Gastroesophageal sphincter (tissue), 4 donors: ENCODE measurements around the gene TRPM5. TPM values are rescaled to one million over a fixed set of nuclear protein-coding genes. Genes with fewer than 3 reads are reported as not detected.

Source experiments
- ATAC-seq: fragments of 150-250 bp; one replicate; pipeline ENCODE4 v1.9.1; 2016; ENCODE audit warnings: mild to moderate bottlenecking, moderate library complexity
- H3K27ac ChIP-seq, 4 donors: fragments of 200-600 bp; sonication (generic) in 3 of 4; 1 replicate in 3 of 4; 2 replicates in 1 of 4; pipeline ENCODE4 v1.5.1; 2016 to 2019
- H3K27me3 ChIP-seq: fragments of 200-600 bp; sonication (generic); one replicate; pipeline ENCODE4 v1.5.1; 2019
- H3K36me3 ChIP-seq, 2 donors: fragments of 200-600 bp; sonication (generic); one replicate each; pipeline ENCODE4 v1.5.1; 2019; ENCODE audit warnings: control low read depth in 1 of 2
- H3K4me1 ChIP-seq, 3 donors: fragments of 200-600 bp; sonication (generic); 1 replicate in 2 of 3; 2 replicates in 1 of 3; pipeline ENCODE4 v1.5.1; 2016 to 2019; ENCODE audit warnings: control low read depth in 2 of 3
- H3K4me3 ChIP-seq, 2 donors: fragments of 200-600 bp; sonication (generic); one replicate each; pipeline ENCODE4 v1.5.1; 2019; ENCODE audit warnings: mild to moderate bottlenecking in 1 of 2, moderate library complexity in 1 of 2
- H3K9me3 ChIP-seq, 3 donors: fragments of 200-600 bp; sonication (generic); one replicate each; pipeline ENCODE4 v1.5.1; 2017 to 2019; ENCODE audit warnings: control low read depth in 2 of 3
- CTCF ChIP-seq, 4 experiments: fragments of 200-600 bp in 2 of 4; fragments of 450-650 bp in 2 of 4; sonication (generic) in 1 of 4; IDR thresholded peaks; one replicate each; pipeline ENCODE4 v1.5.1; 2017 to 2019; ENCODE audit warnings: antibody characterized with exemption in 4 of 4, mild to moderate bottlenecking in 2 of 4, moderate library complexity in 2 of 4
- EP300 ChIP-seq: sonication (generic); formaldehyde crosslinking; IDR thresholded peaks from one replicate; pipeline ENCODE4 v1.6.1; 2017; ENCODE audit warnings: antibody characterized with exemption, mild to moderate bottlenecking
- POLR2A ChIP-seq, 2 donors: fragments of 450-650 bp; IDR thresholded peaks; one replicate each; pipeline ENCODE4 v1.6.1; 2017; ENCODE audit warnings: antibody characterized with exemption in 2 of 2, mild to moderate bottlenecking in 2 of 2, moderate library complexity in 1 of 2
- POLR2AphosphoS5 ChIP-seq: sonication (generic); formaldehyde crosslinking; IDR thresholded peaks from one replicate; pipeline ENCODE4 v1.6.1; 2017; ENCODE audit warnings: antibody characterized with exemption
- WGBS, 2 donors: methylation state at CpG; one replicate each; pipeline ENCODE4 v1.1.5; 2018; ENCODE audit warnings: low coverage in 1 of 2; 5-methylcytosine and 5-hydroxymethylcytosine counted together
- total RNA-seq, 4 donors: library from RNA; depleted of rRNA; stranded (reverse); fragments of >200 nt; gene quantifications; one replicate each; pipeline ENCODE4 v1.1.0, GENCODE V29; 2016

TRPM5 gene
- total RNA-seq, 4 donors from 2014 or later: not detected

- 40 to 80% methylated on average over 1 to 2 of the region's 8 CpGs for WGBS, 2 donors
- Histone ChIP-seq H3K27ac (no peak overlapping the region), H3K4me3 (no peak overlapping the region), H3K36me3 (no peaks in the 10 kb centered on the region), H3K27me3 (peaks cover 57% of the 10 kb centered on the region), H3K4me1 (no peaks in the 10 kb centered on the region), H3K9me3 (no peaks in the 10 kb centered on the region)
- ATAC-seq: no peak
- TF ChIP-seq CTCF (IDR thresholded peaks at IDR 0.05) (no peak), POLR2A (IDR thresholded peaks at IDR 0.05) (no peak), POLR2AphosphoS5 (no peak), EP300 (no peak)
Observed at GRCh38 chr11:2472428-2473186, 28.3 kb upstream of the TRPM5 start.

- Histone ChIP-seq H3K9me3 (no peaks in the 10 kb centered on the region), H3K4me1 (no peaks in the 10 kb centered on the region), H3K4me3 (no peak overlapping the region), H3K36me3 (no peaks in the 10 kb centered on the region), H3K27ac (no peak overlapping the region), H3K27me3 (peaks cover 60% of the 10 kb centered on the region)
- TF ChIP-seq EP300 (no peak), CTCF (IDR thresholded peaks at IDR 0.05) (no peak), POLR2AphosphoS5 (no peak), POLR2A (IDR thresholded peaks at IDR 0.05) (no peak)
- ATAC-seq: no peak
- WGBS, 2 donors: 86 to 94% methylated on average over 6 of the region's 6 CpGs
Observed at GRCh38 chr11:2471804-2472096, 27.4 kb upstream of the TRPM5 start.

GRCh38 chr11:2471048-2471803, 26.9 kb upstream of the TRPM5 start:
- Histone ChIP-seq H3K9me3 (no peaks in the 10 kb centered on the region), H3K36me3 (no peaks in the 10 kb centered on the region), H3K27me3 (peaks cover 62% of the 10 kb centered on the region), H3K4me3 (no peak overlapping the region), H3K4me1 (no peaks in the 10 kb centered on the region), H3K27ac (no peak overlapping the region)
- no peak for TF ChIP-seq POLR2A (IDR thresholded peaks at IDR 0.05)
- TF ChIP-seq CTCF (IDR thresholded peaks at IDR 0.05): no peak
- TF ChIP-seq POLR2AphosphoS5: no peak
- TF ChIP-seq EP300: no peak
- WGBS, 2 donors: 73 to 94% methylated on average over 5 to 8 of the region's 17 CpGs
- ATAC-seq: no peak

GRCh38 chr11:2470495-2470894, 26.2 kb upstream of the TRPM5 start:
- Histone ChIP-seq H3K4me3 (no peak overlapping the region), H3K27ac (no peak overlapping the region), H3K9me3 (no peaks in the 10 kb centered on the region), H3K36me3 (no peaks in the 10 kb centered on the region), H3K4me1 (no peaks in the 10 kb centered on the region), H3K27me3 (peaks cover 69% of the 10 kb centered on the region)
- no peak for ATAC-seq
- no peak for TF ChIP-seq CTCF (IDR thresholded peaks at IDR 0.05)
- no peak for TF ChIP-seq POLR2AphosphoS5
- TF ChIP-seq EP300: no peak
- TF ChIP-seq POLR2A (IDR thresholded peaks at IDR 0.05): no peak
- WGBS, 2 donors: 56 to 62% methylated on average over 4 to 6 of the region's 7 CpGs
